CD4-positive, alpha-beta T cell treated with Interleukin-10 for 1 hour (primary cell): ENCODE data around the gene ACVR1C.

Source experiments
- DNase-seq: peaks from one replicate; pipeline ENCODE4 v3.0.0-alpha.2; 2020

Gene ACVR1C

GRCh38 chr2:157628477-157629415 is at the start of gene ACVR1C:
Gene ACVR1C, minus strand, starts transcription at chr2:157628864. Its CDS starts 220 bp downstream, at chr2:157628644.
- DNase-seq = peak; percentile 79

GRCh38 chr2:157677941-157678340 is 49.3 kb upstream of the ACVR1C start:
- DNase-seq = no peak

GRCh38 chr2:157672129-157672528 is 43.5 kb upstream of the ACVR1C start:
- DNase-seq = no peak

- DNase-seq = no peak
Observed at GRCh38 chr2:157662401-157662800, 33.7 kb upstream of the ACVR1C start.

GRCh38 chr2:157661776-157662175 is 33.1 kb upstream of the ACVR1C start:
- DNase-seq = no peak

GRCh38 chr2:157657858-157658257 is 29.2 kb upstream of the ACVR1C start:
- no peak for DNase-seq

- DNase-seq = no peak
Observed at GRCh38 chr2:157657101-157657500, 28.4 kb upstream of the ACVR1C start.

GRCh38 chr2:157644776-157645175 is 16.1 kb upstream of the ACVR1C start:
- DNase-seq = no peak

- DNase-seq = no peak
Observed at GRCh38 chr2:157631861-157632260, 3.2 kb upstream of the ACVR1C start.

GRCh38 chr2:157627594-157628476 is 829 bp downstream of the ACVR1C start:
- peak; percentile 23 for DNase-seq

- DNase-seq = peak; percentile 20
Observed at GRCh38 chr2:157625296-157625695, 3.4 kb downstream of the ACVR1C start.

GRCh38 chr2:157620956-157621355 is 7.7 kb downstream of the ACVR1C start:
- DNase-seq = no peak

- DNase-seq = no peak
Observed at GRCh38 chr2:157611726-157612125, 16.9 kb downstream of the ACVR1C start.

- DNase-seq = no peak
Observed at GRCh38 chr2:157611110-157611509, 17.6 kb downstream of the ACVR1C start.

- DNase-seq = no peak
Observed at GRCh38 chr2:157606534-157606933, 22.1 kb downstream of the ACVR1C start.

GRCh38 chr2:157603198-157603597 is 25.5 kb downstream of the ACVR1C start:
- DNase-seq = no peak

GRCh38 chr2:157601807-157602206 is 26.9 kb downstream of the ACVR1C start:
- no peak for DNase-seq

GRCh38 chr2:157596992-157597681 is 31.5 kb downstream of the ACVR1C start:
- DNase-seq = peak; percentile 54

- DNase-seq = no peak
Observed at GRCh38 chr2:157593411-157593810, 35.3 kb downstream of the ACVR1C start.

- peak; percentile 5 for DNase-seq
Observed at GRCh38 chr2:157592948-157593347, 35.7 kb downstream of the ACVR1C start.

GRCh38 chr2:157592374-157592773 is 36.3 kb downstream of the ACVR1C start:
- no peak for DNase-seq

GRCh38 chr2:157587576-157587975 is 41.1 kb downstream of the ACVR1C start:
- no peak for DNase-seq

- DNase-seq = no peak
Observed at GRCh38 chr2:157574165-157574564, 54.5 kb downstream of the ACVR1C start.
